Stimulated activated CD4-positive, alpha-beta T cell treated with anti-CD3 and anti-CD28 coated beads, TNF-alpha, amount 100 ng/mL, for 4 hours (primary cell): ENCODE data around the gene SLC1A3.

ENCODE experiments used
- DNase-seq, 3 experiments: peaks; one replicate each; pipeline ENCODE4 v3.0.0-alpha.2; 2020; ENCODE audit warnings: low read depth in 3 of 3

SLC1A3 gene

GRCh38 chr5:36599986-36600779 lies 6.2 kb upstream of the SLC1A3 start:
- no peak for DNase-seq

GRCh38 chr5:36600917-36601527 lies 5.4 kb upstream of the SLC1A3 start:
- DNase-seq, result no peak

DNA sequence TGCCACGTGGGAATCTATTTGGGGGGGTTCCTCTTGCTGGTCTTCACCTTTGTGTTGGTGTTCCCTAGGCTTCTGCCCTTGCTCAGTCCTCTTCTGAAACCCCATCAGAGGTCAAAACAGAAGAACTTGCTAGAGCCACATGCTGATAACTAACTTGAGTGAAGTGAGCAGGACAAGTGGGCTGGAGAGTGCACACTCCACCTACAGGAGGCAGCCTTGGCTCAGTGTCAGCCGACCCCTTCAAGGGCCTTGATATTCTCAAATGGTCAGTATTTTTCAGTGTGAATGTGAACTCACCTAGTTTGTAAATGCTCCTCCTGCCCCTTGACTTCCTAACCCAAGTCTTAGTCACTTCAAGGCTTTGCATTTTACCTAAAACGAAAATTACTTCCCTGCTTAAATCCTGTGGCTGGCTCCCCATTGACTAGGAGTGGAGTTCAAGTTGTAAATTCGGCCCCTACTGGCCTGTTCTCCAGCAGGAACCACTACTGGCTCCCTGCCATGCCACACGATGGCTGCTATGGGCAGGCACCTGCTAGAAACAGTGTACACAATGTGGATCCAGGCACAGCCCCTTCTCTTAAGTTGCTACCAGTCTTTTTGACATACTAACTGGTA lies 3.6 kb upstream of the SLC1A3 start:
- no peak for DNase-seq

DNA sequence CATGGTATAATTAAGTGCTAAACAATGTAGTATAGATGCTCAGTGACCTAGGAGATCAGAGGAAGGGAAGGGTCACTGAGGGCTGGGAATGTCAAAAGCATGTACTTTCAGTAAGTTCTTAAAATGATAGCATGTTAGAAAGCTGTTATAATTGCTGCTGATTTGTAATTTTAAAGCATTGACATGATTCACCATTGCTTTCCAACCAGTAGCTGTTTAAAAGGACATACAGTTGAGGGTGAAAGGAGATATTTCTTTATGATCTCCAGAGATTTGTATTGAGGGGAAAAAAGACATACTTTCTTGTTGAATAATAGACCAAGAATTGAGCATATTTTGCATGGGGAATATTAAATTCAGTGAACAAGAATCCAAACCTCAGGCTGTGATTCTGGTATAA lies 1.2 kb upstream of the SLC1A3 start:
- DNase-seq, result no peak

DNA sequence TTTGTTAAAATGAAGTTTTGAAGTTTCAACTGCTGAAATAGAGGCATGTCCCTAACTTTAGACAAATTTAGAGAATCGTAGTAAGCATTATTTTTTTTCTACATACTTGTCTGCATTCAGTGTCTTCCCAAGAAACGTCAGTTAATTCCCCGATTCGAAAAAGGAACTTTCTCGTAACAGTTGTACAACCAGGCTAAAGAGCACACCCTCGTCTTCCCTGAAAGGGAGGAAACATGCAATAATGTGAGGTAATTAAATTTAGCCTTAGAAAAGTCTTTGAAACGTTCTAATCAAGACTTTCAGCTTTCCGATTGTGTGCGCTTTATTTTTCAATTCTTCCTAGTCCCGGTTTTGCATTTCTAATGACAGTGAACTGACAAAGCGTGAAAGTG lies 374 bp upstream of the SLC1A3 start:
- DNase-seq, result no peak

DNA sequence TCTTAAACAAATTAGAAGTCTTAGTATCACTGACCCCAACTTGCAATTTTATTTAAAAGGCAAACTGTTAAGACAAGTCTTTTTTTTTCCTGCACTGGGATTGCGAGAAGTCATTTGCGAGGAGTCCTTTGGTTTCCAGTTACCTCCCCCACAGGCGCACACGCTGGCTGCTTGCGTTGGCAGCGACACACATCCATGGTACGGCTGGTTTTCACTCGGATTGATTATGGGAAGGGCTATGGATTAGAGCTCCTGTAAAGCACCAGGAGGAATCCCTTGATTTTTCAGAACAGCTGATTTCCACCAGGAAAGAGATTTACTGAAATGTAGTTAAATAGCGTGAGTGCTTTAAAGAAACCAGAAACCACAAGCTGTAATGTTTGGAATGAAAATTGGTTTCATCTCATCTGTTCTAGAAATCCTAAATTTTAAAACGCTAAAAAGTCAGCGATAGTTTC lies 737 bp downstream of the SLC1A3 start:
- DNase-seq, result no peak

DNA sequence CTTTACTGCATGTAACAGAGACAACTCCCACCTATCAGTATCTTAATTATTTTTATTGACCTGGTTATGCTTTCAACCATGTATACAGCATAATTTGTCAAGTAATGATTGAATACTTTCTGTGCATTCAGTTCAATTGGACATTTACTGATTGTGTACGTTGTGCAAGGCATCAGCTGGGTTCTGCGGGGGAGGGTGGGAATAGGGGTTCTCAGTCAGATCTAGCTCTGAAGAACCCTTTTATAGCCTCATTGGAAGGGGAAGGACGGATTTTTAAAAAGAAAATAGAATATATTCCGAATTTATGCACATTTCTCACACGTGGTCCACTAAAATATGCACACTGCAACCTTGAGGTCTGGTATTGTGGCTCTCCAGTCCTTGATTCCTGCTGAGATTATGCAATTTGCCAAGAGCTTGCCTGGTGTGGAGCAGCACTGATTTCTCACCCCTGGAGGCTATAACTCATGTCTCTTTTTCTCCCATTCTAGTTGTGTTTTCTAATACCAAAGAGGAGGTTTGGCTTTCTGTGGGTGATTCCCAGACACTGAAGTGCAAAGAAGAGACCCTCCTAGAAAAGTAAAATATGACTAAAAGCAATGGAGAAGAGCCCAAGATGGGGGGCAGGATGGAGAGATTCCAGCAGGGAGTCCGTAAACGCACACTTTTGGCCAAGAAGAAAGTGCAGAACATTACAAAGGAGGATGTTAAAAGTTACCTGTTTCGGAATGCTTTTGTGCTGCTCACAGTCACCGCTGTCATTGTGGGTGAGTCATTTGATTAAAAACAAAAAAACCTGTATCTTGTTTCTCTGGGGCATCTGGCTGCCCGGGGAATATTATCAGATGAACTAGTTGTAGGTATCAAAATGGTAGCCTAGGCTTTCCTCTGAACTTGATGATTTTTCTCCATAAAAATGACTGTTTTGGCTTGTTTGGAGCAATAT lies 1.7 kb downstream of the SLC1A3 start:
- no peak for DNase-seq

GRCh38 chr5:36610621-36611020 lies 4.2 kb downstream of the SLC1A3 start:
- DNase-seq, result no peak

GRCh38 chr5:36611520-36612274 lies 5.3 kb downstream of the SLC1A3 start:
- no peak for DNase-seq

GRCh38 chr5:36613241-36613640 lies 6.8 kb downstream of the SLC1A3 start:
- DNase-seq, result no peak

GRCh38 chr5:36613771-36614656 lies 7.6 kb downstream of the SLC1A3 start:
- no peak for DNase-seq

GRCh38 chr5:36614657-36615308 lies 8.4 kb downstream of the SLC1A3 start:
- no peak for DNase-seq

- no peak for DNase-seq
Measured at GRCh38 chr5:36619012-36619635, 12.7 kb downstream of the SLC1A3 start.

DNA sequence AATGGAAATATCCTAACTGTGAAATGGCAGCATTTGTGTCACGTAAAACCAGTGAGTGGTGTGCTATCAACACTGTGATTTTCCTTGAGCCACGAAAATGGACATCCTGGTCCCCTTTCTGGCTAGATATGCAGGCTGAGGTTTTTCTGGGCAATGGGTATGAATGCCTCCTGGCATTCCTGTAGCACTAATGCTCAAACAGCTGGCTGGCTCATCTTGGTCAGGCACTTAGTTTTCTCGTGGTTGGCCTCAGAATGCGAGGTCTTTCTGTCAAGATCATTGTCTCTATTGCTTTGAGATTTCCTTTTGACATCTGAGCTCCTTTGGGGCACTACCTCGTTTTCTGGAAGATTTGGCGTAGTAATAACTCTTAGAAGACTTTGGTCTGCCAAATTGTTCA lies 15.6 kb downstream of the SLC1A3 start:
- no peak for DNase-seq

DNA sequence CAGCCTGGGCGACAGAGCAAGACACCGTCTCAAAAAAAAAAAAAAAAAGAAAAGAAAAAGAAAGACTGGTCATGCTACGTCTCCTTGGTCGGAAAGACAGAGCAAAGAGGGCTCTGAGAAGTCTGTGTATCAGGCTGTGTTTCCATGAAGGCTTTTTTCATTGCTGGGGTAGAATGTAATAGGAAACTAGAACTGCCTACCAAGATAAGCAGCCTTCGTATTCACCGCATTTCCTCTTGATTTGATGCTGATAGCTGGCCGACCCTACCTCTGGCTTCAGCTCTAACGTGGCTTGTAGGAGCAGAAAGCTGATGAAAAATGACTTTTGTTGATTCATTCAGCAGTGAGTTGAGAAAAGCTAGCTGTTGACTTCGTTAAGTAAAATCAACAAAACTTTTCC lies 17.4 kb downstream of the SLC1A3 start:
- no peak for DNase-seq

GRCh38 chr5:36624277-36624676 lies 17.9 kb downstream of the SLC1A3 start:
- DNase-seq, result no peak

- no peak for DNase-seq
Measured at GRCh38 chr5:36628695-36629094, 22.3 kb downstream of the SLC1A3 start.

- DNase-seq, result no peak
Measured at GRCh38 chr5:36629729-36630128, 23.3 kb downstream of the SLC1A3 start.
